K562 (cell line): Measurements from ENCODE around the gene TERT.

ENCODE experiments used
- CBX8 ChIP-seq: fragments of 200-600 bp; sonication (generic); IDR thresholded peaks from 2 replicates; pipeline ENCODE4 v1.6.1; 2012; ENCODE audit warnings: borderline replicate concordance, mixed run types, low read depth, mild to moderate bottlenecking, moderate library complexity, mixed read lengths, low read length, control low read depth, inconsistent platforms; ENCODE audit not compliant: poor library complexity, severe bottlenecking; ENCODE audit errors: extremely low read depth
- NFIC ChIP-seq: fragments of 450-650 bp; IDR thresholded peaks from 2 replicates; pipeline ENCODE4 v1.6.1; 2017; ENCODE audit warnings: mild to moderate bottlenecking, inconsistent platforms

GRCh38 chr5:1211701-1212100 lies 83.2 kb downstream of the TERT start:
- no peak for TF ChIP-seq NFIC
- no peak for TF ChIP-seq CBX8
